GM18507 (cell line): Measurements from ENCODE around the gene COL4A5.
A peak's percentile ranks its signal among the peaks of the same experiment; 100 is the strongest.
"Not testable (repeated sequence)": the region's sequence is repeated elsewhere in the genome, so short reads cannot be mapped to it uniquely, and the experiment has no call there.

Experiments
- DNase-seq: peaks from one replicate; pipeline ENCODE4 v3.0.0; 2011; ENCODE audit warnings: low read depth; ENCODE audit not compliant: insufficient read length; ENCODE audit errors: extremely low spot score
- FAIRE-seq: peaks from 2 replicates; lab custom pipeline; 2011; peaks lifted over from hg19 to GRCh38; lab: Jason Lieb, UNC

The COL4A5 gene

DNA sequence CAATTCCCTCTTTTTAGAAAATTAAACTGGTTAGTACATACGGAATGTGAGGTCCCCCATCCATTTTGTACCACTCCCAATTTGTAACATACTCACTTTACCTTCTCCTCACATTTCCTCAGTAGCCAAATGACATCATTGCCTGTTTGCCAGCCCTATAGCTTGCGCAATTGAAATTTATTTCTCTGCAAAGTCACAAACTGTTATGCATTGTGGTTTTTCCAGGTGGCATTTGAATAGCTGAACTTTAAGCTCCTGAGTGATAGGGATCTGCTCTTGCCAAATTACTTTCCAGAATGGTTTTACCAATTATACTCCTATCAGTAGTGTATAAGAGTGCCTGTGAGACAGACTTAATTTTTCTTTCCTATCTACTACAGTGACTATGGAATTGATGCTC, 7.7 kb downstream of the COL4A5 start:
- DNase-seq (no peak), FAIRE-seq (no peak)

GRCh38 chrX:108453841-108454240, 14.2 kb downstream of the COL4A5 start:
- no peak for FAIRE-seq
- DNase-seq: no peak

- DNase-seq: no peak
- FAIRE-seq: no peak
These were observed 17.4 kb downstream of the COL4A5 start for GRCh38 chrX:108456971-108457477.

- DNase-seq: no peak
- no peak for FAIRE-seq
These were observed 25.0 kb downstream of the COL4A5 start for GRCh38 chrX:108464604-108465003.

DNA sequence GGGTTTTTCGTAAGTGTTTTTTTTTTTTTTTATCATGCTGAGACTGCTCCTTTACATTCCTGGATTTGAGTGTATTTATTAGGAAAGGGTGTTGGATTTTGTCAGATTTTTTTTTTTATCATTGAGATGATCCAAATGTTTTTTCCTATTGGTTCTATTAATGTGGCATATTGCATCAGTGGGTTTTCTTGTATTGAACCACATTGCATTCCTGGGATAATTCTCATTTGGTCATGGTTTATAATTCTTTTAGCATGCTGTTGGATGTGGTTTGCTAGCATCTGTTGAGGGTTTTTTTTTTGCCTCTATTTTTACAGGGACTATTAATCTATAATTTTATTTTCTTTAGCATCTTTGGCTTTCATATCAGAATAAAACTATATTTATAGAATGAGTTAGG, 28.8 kb downstream of the COL4A5 start:
- no peak for DNase-seq
- no peak for FAIRE-seq

GRCh38 chrX:108473979-108474378, 34.3 kb downstream of the COL4A5 start:
- DNase-seq (no peak), FAIRE-seq (no peak)

DNA sequence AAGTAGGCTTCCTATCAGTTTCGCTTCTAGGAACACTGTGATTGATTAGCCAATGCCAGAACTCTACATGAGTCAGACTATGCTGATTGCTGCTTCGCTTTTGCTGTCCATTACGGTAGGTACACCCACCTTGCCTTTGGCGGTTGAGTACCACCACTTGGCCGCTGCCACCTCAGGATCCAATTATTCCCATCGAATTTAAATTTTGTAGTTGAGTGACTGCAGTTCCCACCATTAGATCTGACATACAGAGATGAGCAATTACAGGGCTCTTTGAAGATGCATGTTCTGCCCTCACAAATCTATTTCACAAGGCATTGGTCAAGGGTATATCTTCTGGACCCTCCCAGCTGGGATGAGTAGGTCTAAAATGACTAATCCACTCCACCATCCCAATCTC, 41.9 kb downstream of the COL4A5 start:
- not testable (repeated sequence) for DNase-seq, FAIRE-seq

GRCh38 chrX:108484251-108484650, 44.6 kb downstream of the COL4A5 start:
- no peak for FAIRE-seq
- DNase-seq: no peak

GRCh38 chrX:108485960-108486359, 46.3 kb downstream of the COL4A5 start:
- FAIRE-seq: no peak
- DNase-seq: no peak

- DNase-seq: no peak
- FAIRE-seq: no peak
These were observed 54.9 kb downstream of the COL4A5 start for GRCh38 chrX:108494406-108495090.

GRCh38 chrX:108511721-108512120, 72.1 kb downstream of the COL4A5 start:
- DNase-seq (no peak), FAIRE-seq (no peak)

DNA sequence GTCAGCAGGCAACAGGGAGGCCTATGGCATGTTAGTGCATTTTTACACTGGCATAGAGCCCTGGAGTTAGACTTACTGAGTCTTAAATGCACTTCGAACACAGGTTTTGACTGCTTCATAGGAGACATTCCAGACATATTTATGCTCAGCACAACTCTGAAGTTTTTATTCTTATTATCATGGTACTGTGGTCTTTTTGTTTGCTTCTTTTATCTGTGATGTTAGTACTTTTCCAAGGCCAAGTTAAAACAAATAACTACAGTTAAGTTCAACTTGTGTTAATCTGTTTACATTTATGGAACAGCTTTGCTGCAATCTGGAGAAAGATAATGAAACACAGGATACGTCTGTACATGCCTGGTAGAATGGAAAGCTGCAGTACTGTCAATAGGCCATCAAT, 76.5 kb downstream of the COL4A5 start:
- DNase-seq (no peak), FAIRE-seq (no peak)

GRCh38 chrX:108527724-108528123, 88.1 kb downstream of the COL4A5 start:
- DNase-seq (no peak), FAIRE-seq (no peak)

GRCh38 chrX:108537005-108537404, 97.4 kb downstream of the COL4A5 start:
- DNase-seq (no peak), FAIRE-seq (peak; percentile 68)

DNA sequence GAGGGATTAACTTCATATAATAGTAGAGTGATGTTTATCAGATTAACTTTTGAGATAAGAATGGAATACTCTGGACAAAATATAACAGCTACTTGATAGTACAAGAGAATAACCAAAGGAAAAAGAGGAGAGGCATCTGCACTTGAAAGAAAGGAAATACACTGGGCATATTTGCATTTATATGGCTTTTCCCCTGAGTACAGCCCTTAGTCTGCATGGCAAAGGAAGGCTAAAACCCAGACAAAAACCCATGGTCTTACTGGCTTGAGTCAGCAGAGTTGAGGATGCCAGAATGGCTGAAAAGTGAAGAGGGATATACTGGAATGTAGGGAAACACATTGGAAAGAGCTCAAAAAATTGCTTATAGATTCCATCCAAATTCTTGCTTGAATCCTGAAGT, 101.6 kb downstream of the COL4A5 start:
- DNase-seq: no peak

GRCh38 chrX:108557580-108557979, 117.9 kb downstream of the COL4A5 start:
- DNase-seq (no peak), FAIRE-seq (no peak)

More for the DNA sequence above, 101.6 kb downstream of the COL4A5 start:
- no peak for FAIRE-seq

GRCh38 chrX:108558217-108558616, 118.6 kb downstream of the COL4A5 start:
- DNase-seq (no peak), FAIRE-seq (no peak)

- peak; percentile 21 for FAIRE-seq
- no peak for DNase-seq
These were observed 133.5 kb downstream of the COL4A5 start for GRCh38 chrX:108573136-108573535.

GRCh38 chrX:108582151-108582550, 142.5 kb downstream of the COL4A5 start:
- DNase-seq (no peak), FAIRE-seq (no peak)

DNA sequence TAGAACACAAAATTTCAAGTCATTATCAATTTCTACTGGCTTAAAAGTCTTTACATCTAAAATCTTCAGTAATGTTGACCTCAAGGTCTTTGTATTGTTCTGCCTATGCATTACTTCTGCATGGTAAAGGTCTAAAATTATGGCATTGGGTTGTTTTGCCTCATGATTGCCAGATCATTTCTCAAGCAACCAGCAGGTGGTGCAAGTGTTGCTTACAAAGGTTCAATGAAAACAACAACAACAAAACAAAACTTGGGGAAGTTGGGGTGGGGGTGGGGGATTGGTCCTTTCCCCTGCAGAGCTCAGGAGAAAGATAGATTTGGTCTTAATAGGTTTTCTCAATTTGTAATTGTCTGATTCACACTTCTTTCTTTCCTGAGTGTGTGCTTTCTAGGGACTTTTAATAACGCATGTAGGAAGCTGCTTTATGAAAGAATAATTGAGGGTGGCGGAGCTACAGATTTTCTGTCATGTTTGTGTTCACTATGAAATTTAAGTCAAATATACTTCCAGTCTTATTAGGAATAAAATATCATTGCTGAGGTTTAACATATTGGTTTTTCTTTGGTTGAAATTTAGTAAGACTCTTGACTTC, 145.1 kb downstream of the COL4A5 start:
- peak; percentile 77 for FAIRE-seq
- no peak for DNase-seq

- no peak for DNase-seq
- FAIRE-seq: no peak
These were observed 150.9 kb downstream of the COL4A5 start for GRCh38 chrX:108590496-108590895.
